ENCODE measurements around the gene ABHD12. TPM values are rescaled to one million over a fixed set of nuclear protein-coding genes. Genes with fewer than 3 reads are reported as not detected.

ABHD12 gene
- total RNA-seq, 2 experiments from 2014 or later, result 13.4 to 17.0 TPM

GRCh38 chr20:25308083-25308491 lies 82.5 kb downstream of the ABHD12 start:
- Mint-ChIP-seq H3K27ac (no peak overlapping the region), H3K27me3 (no peaks in the 10 kb centered on the region), H3K36me3 (ENCODE audit: low read depth) (peaks cover 32% of the 10 kb centered on the region), H3K9me3 (no peaks in the 10 kb centered on the region), H3K4me1 (ENCODE audit: low read depth) (peaks cover 16% of the 10 kb centered on the region), H3K4me3 (no peak overlapping the region)
- ChIA-PET CTCF (no interaction called here), POLR2A (no interaction called here)
- Histone ChIP-seq H3K36me3 (ENCODE audit: insufficient read depth, low read length) (peaks cover 5% of the 10 kb centered on the region), H3K27me3 (ENCODE audit: control insufficient read depth in 1 of 2, insufficient read depth in 2 of 2, low read length in 2 of 2) (no peaks in the 10 kb centered on the region), H3K4me1 (ENCODE audit: insufficient read depth, low read length) (peaks cover 21% of the 10 kb centered on the region), H3K27ac (ENCODE audit: low read depth in 1 of 2, low read length in 2 of 2) (no peak overlapping the region), H3K4me3 (ENCODE audit: low read length) (no peak overlapping the region), H3K9me3 (ENCODE audit: control insufficient read depth in 1 of 2, insufficient read depth in 1 of 2, low read length in 2 of 2) (no peaks in the 10 kb centered on the region)
- DNase-seq (no peak), ATAC-seq (ENCODE audit: poor library complexity) (no peak)
- TF ChIP-seq CTCF (IDR thresholded peaks at IDR 0.05), result no peak
- intact Hi-C loops (cut with DNase I, micrococcal nuclease), result no loop called here

- H3K36me3 ChIP-seq (ENCODE audit: insufficient read depth, low read length), result peaks cover 5% of the 10 kb centered on the region
- DNase-seq (no peak), ATAC-seq (ENCODE audit: poor library complexity) (no peak)
- H3K9me3 ChIP-seq (ENCODE audit: control insufficient read depth in 1 of 2, insufficient read depth in 1 of 2, low read length in 2 of 2), result no peaks in the 10 kb centered on the region
- H3K27ac ChIP-seq (ENCODE audit: low read depth in 1 of 2, low read length in 2 of 2), result no peak overlapping the region
- Mint-ChIP-seq H3K4me3 (no peak overlapping the region), H3K27me3 (no peaks in the 10 kb centered on the region), H3K9me3 (no peaks in the 10 kb centered on the region), H3K4me1 (ENCODE audit: low read depth) (peaks cover 16% of the 10 kb centered on the region), H3K36me3 (ENCODE audit: low read depth) (peaks cover 37% of the 10 kb centered on the region), H3K27ac (peak overlapping the region; percentile 78)
- TF ChIP-seq CTCF (IDR thresholded peaks at IDR 0.05), result no peak
- intact Hi-C loops (cut with DNase I, micrococcal nuclease), result no loop called here
- H3K27me3 ChIP-seq (ENCODE audit: control insufficient read depth in 1 of 2, insufficient read depth in 2 of 2, low read length in 2 of 2), result no peaks in the 10 kb centered on the region
- CTCF ChIA-PET, result no interaction called here
- POLR2A ChIA-PET, result no interaction called here
- H3K4me3 ChIP-seq (ENCODE audit: low read length), result no peak overlapping the region
- H3K4me1 ChIP-seq (ENCODE audit: insufficient read depth, low read length), result peaks cover 21% of the 10 kb centered on the region
These were observed 83.4 kb downstream of the ABHD12 start for GRCh38 chr20:25306991-25307903.

GRCh38 chr20:25304025-25304549 lies 86.5 kb downstream of the ABHD12 start:
- Histone ChIP-seq H3K27me3 (ENCODE audit: control insufficient read depth in 1 of 2, insufficient read depth in 2 of 2, low read length in 2 of 2) (no peaks in the 10 kb centered on the region), H3K27ac (ENCODE audit: low read depth in 1 of 2, low read length in 2 of 2) (no peak overlapping the region), H3K4me1 (ENCODE audit: insufficient read depth, low read length) (no peaks in the 10 kb centered on the region), H3K4me3 (ENCODE audit: low read length) (no peak overlapping the region), H3K36me3 (ENCODE audit: insufficient read depth, low read length) (peaks cover 14% of the 10 kb centered on the region), H3K9me3 (ENCODE audit: control insufficient read depth in 1 of 2, insufficient read depth in 1 of 2, low read length in 2 of 2) (no peaks in the 10 kb centered on the region)
- ChIA-PET CTCF (no interaction called here), POLR2A (no interaction called here)
- no peak for ATAC-seq (ENCODE audit: poor library complexity)
- Mint-ChIP-seq H3K36me3 (ENCODE audit: low read depth) (peaks cover 31% of the 10 kb centered on the region), H3K27ac (no peak overlapping the region), H3K4me1 (ENCODE audit: low read depth) (no peaks in the 10 kb centered on the region), H3K9me3 (no peaks in the 10 kb centered on the region), H3K4me3 (no peak overlapping the region), H3K27me3 (no peaks in the 10 kb centered on the region)
- intact Hi-C loops (cut with DNase I, micrococcal nuclease), result no loop called here
- DNase-seq, result no peak
- TF ChIP-seq CTCF (IDR thresholded peaks at IDR 0.05), result no peak
